LoVo (cell line): ENCODE measurements around the gene LEO1.
"Not testable (repeated sequence)": the region's sequence is repeated elsewhere in the genome, so short reads cannot be mapped to it uniquely, and the experiment has no call there.

Experiments
- DNase-seq: peaks from one replicate; pipeline ENCODE4 v3.0.0-alpha.2; 2016; ENCODE audit warnings: low spot score

LEO1 gene

DNA sequence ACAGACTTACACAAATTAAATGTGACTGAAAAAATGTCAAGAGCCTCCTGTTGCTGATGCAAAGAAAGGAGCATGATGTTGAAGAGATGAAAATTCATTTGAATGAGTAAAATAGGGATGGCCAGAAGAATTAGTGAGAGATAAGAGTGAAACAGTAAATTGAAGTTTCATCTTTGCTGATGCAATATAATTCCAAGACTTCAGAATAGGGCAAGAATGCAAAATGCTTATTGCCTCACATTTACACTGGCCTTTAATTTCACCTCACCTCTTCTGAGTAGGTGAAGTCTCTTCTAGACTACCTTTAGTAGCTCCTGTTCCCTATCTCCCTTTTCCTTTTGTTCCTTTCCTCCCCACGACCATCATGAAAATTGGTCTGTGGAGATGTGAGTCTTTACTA is 32.1 kb upstream of the LEO1 start:
- no peak for DNase-seq

DNA sequence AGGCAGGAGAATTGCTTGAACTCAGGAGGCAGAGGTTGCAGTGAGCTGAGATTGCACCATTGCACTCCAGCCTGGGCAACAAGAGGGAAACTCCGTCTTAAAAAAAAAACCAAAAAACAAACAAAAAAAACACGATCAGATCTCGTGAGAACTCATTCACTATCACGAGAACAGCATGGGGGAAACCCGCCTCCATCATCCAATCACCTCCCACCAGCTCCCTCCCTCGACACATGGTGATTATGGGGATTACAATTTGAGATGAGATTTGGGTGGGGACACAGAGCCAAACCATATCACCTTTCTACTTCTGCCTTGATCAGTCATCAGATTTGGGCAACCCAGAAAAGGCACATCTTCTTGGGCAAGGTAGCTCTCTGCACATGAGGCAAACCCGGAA is 31.5 kb upstream of the LEO1 start:
- DNase-seq = not testable (repeated sequence)

DNA sequence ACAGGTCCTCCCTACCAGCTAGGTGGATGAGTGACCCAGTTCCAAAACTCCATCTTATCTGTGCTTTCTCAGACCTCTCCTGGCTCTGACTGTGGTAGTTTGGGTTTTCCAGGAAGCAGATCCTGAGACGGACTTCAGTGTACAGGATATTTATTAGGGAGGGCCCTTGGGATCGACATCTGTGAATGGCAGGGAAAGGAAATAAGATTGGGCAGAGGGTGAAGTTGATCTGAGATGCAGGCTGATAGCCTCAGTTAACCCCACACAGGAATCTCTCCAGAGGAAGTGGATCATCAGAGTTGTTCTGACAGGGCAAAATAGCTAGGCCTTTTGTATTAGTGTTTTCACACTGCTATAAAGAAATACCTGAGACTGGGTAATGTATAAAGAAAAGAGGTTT is 30.8 kb upstream of the LEO1 start:
- DNase-seq = no peak

DNA sequence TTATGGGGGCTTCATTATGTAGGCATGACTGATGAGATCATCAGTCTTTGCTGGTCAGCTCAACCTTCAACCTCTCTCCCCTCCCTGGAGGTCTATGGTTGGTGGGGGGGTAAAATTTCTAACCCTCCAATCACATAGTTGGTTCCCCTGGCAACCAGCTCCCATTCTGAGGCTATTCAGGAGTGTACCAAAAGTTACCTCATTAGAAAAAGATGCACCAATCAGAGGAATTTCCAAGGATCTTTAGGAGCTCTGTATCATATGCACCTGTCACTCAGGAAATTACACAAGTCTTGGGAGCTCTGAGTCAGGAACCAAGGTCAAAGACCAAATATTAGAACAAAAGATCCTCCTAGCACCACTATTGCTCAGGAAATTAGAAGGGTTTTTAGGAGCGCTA is 21.4 kb upstream of the LEO1 start:
- peak; percentile 27 for DNase-seq

DNA sequence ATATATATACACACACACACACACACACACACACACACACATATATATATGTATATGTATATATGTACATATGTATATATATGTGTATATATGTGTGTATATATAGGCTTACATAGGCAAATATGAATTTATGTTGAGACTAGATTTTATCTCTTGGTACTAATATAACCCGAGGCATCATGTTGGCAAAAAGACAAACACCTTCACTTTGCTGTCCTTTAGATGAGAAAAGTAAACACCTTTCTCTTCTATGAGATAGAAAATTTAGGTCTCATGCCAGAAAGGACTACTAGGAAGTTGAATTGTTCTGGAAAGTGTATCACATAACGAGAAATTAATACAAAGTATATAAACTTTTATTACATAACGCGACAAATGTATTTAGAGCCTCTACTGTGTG is 19.6 kb upstream of the LEO1 start:
- DNase-seq = no peak

DNA sequence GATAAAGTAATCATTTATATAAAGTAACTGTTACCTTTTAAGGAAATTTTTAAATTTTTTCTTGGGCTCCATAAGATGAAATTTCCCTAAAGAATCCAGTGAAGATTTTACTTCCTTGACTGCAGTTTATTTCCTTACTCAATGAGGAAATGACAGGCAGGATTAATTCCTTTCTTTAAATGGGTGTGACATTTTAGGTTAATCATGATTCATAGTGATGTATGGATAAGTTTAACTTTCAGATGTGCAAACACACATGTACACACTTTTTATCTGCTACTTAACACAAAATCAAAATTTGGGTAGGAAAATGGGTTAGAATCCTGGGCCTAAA is 11.2 kb upstream of the LEO1 start:
- peak; percentile 37 for DNase-seq

DNA sequence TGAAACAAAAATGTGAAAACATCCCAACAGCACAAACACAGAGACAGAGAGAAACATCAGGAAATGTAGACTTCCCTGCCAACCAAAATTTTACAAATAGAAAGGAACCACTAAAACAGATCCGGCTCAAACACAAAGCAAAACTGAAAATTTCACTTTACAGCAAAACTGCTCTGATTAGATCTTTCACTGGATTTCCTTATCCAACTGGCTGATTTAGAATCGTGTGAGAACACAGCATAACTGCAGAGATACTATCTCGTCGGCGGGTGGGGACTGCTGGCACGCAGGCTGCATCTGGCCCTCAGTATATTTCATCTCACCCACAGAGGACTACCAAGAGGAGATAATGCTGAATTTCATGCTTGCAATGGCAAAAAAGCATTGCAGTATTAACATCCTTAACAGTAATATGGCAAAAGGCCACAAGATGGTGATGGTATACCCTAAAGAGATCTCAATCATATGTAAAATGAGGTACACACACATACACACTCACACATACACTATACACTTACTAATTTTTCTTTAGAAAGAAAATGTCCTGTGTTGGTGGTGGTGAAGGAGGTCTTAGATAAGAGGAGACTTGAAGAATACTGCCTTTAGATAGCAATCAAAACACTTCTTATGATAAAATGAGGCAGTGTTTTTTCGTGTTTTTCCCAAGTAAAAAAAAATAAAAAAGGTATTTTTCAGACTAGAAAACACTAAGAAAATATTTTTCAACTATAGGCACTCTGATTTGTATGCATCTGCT is 10.6 kb upstream of the LEO1 start:
- peak; percentile 76 for DNase-seq

DNA sequence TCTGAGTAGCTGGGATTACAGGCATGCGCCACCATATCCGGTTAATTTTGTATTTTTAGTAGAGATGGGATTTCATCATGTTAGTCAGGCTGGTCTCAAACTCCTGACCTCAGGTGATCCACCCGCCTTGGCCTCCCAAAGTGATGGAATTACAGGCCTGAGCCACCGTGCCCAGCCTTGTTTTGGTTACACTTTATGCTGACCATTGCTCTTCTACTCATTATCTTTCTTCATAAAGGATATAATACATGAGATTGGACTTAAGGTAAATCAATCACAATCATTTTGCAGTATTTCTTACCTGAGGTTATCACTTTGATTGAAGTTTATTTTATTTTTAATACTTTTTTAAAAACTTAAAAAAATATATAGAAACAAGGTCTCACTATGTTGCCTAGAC is 2.2 kb upstream of the LEO1 start:
- DNase-seq = no peak

DNA sequence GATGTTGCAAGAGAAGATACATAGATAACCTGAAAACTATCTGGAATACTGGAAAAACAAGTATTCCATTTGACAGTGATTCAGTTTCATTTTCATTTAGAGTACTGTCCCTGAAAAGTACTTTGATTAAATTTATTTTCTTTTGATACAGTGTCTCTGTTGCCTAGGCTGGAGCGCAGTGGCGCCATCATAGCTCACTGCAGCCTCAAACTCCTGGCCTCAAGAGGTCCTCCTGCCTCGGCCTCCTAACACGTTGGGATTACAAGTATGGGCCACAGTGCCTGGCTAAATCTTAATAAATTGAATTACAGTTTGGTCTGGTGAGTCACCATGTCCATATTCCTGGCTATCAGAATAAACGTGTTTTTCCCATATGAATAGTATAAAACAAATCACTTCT is 1.6 kb upstream of the LEO1 start:
- DNase-seq = no peak

DNA sequence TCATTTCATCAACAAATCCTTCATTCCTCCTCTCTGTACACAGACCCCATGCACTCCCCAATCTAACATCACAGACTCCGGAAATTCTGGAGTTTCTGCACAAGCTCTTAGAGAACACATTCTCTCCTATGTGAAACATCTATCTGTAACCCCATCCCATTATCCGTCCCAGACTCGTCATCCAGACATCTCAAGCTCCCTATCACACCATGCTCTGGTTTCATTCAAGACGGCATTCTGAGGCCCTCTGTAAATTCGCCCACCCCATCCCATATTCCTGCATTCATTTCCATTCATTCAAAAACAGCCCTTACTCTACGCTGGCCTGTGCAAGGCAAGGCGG is 575 bp downstream of the LEO1 start:
- DNase-seq = no peak

DNA sequence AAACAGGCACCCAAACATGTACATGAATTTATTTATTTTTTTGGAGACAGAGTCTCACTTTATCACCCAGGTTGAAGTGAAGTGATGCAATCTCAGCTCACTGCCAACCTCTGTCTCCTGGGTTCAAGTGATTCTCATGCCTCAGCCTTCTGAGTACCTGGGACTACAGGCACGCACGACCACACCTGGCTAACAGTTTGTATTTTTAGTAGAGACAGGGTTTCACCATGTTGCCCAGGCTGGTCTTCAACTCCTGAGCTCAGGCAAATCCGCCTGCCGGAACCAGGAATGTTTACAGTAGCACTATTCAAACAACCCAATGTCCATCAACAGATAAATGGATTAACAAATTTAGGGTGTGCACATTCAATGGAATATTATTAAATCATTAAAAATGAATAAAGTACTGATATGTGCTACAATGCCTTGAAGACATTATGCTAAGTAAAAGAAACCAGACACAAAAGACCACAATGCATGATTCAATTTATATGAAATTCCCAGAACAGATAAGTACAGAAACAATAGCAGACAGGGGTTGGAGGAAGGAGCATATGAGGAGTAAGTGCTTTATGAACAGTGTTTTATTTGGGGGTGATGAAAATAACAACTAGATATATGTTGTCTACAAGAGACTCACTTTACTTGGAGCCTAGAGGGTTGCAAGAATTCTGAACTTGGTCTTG is 1.3 kb downstream of the LEO1 start:
- peak; percentile 10 for DNase-seq

DNA sequence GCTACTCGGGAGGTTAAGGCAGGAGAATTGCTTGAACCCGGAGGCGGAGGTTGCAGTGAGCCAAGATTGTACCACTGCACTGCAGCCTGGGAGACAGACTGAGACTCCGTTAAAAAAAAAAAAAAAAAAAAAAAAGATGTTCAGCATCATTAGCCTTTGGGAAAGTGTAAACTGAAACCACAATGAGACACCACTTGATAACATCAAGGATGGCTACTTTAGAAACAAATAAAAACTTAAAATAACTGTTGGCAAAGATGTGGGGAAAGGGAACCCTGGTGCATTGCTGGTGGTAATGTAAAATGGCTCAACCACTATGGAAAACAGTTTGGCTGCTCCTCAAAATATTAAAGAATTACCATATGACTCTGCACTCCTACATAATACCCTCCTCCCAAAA is 1.9 kb downstream of the LEO1 start:
- DNase-seq = no peak

DNA sequence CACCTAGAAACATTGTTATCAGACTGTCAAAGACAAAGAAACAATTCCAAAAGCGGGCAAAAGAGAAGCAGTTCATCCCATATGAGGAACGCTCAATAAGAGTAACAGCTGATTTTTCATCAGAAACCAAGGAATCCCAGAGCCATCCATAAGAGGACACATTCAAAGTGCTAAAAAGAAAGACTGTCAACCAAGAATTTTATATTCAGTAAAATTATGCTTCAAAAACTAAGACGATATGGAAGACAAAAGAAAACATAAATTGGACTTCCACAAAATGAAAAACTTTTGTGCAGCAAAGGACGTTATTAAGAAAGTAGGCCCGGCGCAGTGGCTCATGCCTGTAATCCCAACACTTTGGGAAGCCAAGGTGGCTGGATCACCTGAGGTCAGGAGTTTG is 4.0 kb downstream of the LEO1 start:
- no peak for DNase-seq

DNA sequence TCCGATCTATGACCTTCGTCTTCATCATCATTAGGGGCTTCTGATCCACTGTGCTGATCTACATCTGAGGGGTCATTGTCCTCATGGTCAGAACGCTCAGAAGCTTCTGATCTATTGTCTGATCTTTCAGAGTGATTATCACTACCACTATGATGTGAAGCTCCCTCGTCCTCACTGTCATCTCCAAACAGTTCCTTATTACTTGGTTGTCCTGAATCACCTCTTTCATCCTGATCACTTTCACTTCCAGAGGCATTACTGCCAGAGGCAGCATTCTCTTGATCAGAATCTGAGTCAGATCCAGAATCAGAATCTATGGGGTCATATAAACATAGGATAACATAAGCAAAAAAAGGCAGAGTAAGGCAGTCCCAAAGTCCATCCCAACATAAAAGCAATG is 5.4 kb downstream of the LEO1 start:
- DNase-seq = no peak

DNA sequence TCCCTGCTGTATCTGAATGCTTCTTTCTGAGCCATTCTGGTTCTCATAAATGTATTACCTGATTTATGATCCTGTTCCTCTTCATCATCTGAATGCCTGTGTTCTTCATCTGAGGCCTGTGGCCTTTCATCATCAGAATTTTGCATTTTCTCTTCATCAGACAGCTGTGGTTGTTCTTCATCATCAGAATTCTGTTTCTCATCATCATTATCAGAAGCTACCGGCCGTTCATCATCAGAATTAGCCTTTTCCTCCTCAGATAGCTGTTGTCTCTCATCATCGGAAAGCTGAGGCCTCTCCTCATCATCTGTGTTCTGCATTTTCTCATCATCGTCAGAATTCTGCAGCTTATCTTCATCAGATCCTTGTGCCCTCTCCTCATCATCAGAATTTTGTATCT is 5.9 kb downstream of the LEO1 start:
- DNase-seq = no peak

DNA sequence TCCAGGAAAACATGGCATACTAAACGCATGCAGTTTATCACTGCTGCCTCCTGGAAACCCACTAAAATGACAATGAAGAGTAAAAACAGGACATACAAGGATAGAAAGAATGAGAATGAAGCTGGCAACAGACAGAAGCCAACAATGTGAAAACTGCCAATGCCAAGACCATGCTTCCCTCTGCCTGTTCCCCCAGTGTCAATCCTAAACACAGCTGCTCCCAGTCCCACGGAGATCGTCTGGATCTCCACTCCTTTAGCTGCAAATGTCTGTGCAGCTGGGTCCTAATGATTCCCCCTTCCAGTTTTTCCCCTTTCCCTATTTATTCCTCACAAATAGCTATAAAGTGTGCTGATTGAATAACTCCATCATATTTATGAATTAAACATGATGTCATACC is 16.1 kb downstream of the LEO1 start:
- DNase-seq = no peak

DNA sequence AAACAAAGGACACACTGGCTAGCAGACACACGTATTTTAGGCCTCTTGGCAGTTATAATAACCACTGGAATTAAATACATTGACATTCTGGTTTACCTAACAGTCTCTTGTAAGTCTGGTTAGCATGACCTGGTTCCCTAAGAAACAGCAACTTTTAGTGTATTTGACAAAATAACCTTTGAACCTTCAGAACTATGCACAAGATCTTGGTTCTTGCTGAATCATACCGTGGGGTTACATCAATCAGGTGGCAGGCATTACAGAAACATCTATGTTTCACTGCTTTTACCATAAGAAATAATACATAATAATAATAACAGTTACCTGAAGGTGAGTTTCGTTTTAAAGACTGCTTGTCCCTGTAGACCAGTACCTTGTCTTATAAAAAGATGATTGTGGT is 18.8 kb downstream of the LEO1 start:
- no peak for DNase-seq

DNA sequence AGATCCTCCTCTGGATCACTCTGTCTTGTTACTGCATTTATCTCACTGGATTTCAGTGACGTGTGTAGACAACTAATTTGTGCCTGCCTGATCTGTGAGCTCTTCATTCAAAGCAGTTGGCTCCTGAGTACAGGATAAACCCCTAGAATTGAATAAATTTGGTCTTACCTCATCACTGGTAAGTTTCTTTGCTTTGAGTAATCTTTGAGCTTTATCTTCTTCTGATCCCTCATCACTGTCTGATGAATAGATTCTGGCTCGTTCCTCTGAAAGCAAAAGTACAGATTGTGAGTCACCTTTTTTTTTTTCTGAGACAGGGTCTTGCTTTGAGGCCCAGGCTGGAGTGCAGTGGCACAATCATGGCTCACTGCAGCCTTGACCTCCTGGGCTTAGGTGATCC is 24.5 kb downstream of the LEO1 start:
- no peak for DNase-seq

DNA sequence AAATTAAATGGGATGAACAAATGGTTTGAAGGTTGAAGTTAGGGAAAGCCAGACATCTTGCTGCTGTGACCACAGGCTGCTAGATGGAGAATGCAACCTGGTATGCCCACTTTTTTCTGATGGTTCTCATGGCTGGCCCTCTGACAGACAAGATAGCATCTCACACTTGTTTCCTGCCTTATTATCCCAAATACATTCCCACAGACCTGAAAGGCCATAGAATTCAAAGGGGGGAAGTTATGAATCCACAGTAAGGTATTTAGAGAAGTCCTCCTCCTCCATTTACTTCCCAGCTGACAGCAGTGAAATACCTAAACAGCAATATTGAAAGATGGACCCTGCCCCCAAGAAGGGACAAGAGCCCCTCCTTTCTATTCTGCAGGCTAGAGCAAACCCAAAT is 32.4 kb downstream of the LEO1 start:
- DNase-seq = no peak

DNA sequence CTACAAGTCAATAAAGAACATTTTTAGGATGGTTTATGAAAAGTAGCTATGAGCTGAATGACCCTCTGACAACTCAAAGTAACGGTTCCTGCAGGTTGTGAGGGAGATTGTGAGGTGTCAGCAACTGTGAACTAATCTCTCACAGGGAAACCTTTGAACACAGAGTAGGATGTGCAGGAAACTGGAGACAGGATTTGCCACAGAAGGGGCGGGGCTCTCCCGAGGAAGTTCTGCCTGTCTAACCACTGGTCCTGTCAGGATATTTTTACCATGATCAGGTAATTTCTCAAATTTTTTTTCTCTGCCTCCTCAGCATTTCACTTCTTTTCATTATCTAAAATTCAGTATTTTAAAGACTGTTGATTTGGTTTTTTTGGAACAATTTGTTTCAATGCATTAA is 33.3 kb downstream of the LEO1 start:
- no peak for DNase-seq

DNA sequence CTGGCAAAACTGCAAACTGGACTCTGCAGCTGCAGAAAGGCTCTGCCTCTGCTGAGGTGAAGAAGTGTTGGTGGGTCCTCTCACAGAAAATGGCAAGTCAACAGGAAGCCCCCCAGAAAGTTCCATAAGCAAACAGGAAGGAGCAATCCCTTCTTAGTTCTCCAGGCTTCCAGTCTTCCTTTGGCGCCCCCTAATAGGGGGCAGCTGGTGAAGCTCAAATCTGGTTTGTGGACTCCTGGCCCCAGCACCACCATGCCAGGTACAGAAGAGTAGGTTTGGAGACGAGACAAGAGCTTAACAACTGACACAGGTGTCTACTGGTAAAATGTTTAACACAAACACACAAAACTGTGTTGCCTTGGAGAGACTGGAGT is 35.5 kb downstream of the LEO1 start:
- DNase-seq = no peak

DNA sequence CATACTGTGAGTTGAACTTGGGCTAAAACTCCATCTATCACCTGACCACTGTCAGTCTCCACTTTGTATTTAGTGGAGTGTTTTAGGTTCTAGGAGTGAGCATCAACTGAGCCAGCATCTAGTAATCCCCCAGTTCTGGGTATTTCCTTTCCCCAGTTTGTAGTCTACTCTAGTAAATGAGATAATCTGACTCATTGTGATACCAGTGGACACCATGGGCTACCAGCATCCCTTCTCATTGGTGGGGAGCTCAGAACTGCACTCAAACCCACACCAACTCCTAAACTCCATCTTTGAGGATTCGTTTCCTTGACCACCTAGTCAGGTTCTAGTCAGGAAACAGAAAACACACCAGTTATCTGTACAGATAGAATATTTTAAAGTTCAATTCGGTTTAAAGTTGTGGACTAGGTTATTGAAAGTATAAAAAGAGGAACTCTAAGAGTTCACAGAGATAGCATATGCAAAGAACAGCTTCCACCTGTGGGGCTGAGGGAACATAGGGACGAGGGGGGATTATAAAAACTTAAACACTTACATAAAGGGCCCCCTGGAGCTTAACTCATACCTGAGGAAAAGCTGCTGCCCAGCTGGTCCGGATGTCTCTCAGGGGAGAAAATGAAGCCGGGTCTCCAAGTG is 36.0 kb downstream of the LEO1 start:
- DNase-seq = no peak

DNA sequence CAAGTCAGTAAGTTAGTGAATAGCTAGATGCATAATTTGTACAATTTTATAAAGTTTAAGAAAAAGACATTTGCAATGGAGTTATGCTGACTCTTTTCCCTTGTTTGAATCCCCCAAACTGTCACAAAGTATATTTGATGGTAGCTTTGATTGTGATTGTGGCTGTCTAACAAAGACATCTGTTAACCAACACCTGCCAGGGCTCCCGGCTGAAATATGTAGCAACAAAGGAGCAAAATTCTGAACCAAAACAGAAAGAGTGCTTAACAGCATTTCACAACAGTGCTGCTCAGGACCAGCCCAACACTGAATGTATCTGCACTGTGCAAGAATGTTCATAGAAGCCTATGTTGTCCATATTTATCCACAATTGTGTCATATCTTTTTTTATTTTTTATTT is 39.4 kb downstream of the LEO1 start:
- no peak for DNase-seq

DNA sequence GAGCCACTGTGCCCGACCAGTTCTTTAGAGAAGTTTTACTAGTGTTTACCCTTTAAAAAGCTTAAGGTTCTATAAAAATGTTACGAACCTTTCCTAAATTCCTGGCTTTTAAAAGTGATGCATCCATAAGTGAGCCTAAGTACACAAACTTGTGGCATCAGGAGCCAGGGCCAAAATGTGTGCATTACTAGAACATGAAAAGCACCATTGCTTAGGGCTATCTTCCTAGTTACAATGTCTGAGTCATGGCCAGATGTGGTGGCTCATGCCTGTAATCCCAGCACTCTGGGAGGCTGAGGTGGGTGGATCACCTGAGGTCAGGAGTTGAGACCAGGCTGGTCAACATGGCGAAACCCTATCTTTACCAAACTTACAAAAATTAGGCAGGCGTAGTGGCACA is 39.9 kb downstream of the LEO1 start:
- DNase-seq = no peak
